ENCODE results near the gene AIFM1.

Gene AIFM1

GRCh38 chrX:130079824-130080406 is 85.7 kb downstream of the AIFM1 start:
- no peak overlapping the region for H3K4me3 Mint-ChIP-seq
- H3K36me3 Mint-ChIP-seq, result peaks cover 5% of the 10 kb centered on the region
- no peaks in the 10 kb centered on the region for H3K27me3 Mint-ChIP-seq
- H3K9me3 Mint-ChIP-seq, result no peaks in the 10 kb centered on the region
- peak overlapping the region; percentile 55 for H3K27ac Mint-ChIP-seq
- ATAC-seq, result no peak
- peaks cover 46% of the 10 kb centered on the region for H3K4me1 Mint-ChIP-seq
